ENCODE measurements around the gene SLC9A9. TPM values are rescaled to one million over a fixed set of nuclear protein-coding genes. Genes with fewer than 3 reads are reported as not detected.

Gene SLC9A9
- total RNA-seq, 6 experiments from 2014 or later, result 1.3 to 6.3 (median 3.0) TPM

GRCh38 chr3:143261848-143262247, 586.4 kb downstream of the SLC9A9 start:
- no peak overlapping the region for H3K27ac ChIP-seq
- H3K27me3 ChIP-seq, result no peaks in the 10 kb centered on the region
- H3K4me3 ChIP-seq, result no peak overlapping the region
- TF ChIP-seq CTCF (IDR thresholded peaks at IDR 0.05) (no peak), POLR2A (IDR thresholded peaks at IDR 0.05) (no peak)
- DNase-seq (no peak), ATAC-seq (no peak)
- H3K9me3 ChIP-seq, result no peaks in the 10 kb centered on the region
- H3K36me3 ChIP-seq, result no peaks in the 10 kb centered on the region
- intact Hi-C loops (cut with DNase I), result no loop called here
- no peaks in the 10 kb centered on the region for H3K4me1 ChIP-seq
- 50% methylated on average over 2 of the region's 2 CpGs for WGBS (ENCODE audit: insufficient coverage, low coverage, low lambda C conversion rate, missing lambda C conversion rate)

GRCh38 chr3:143258692-143259091, 589.6 kb downstream of the SLC9A9 start:
- TF ChIP-seq POLR2A (IDR thresholded peaks at IDR 0.05) (no peak), CTCF (IDR thresholded peaks at IDR 0.05) (no peak)
- no peak for DNase-seq
- intact Hi-C loops (cut with DNase I), result no loop called here
- no peak overlapping the region for H3K4me3 ChIP-seq
- no peak overlapping the region for H3K27ac ChIP-seq
- H3K9me3 ChIP-seq, result no peaks in the 10 kb centered on the region
- H3K27me3 ChIP-seq, result no peaks in the 10 kb centered on the region
- H3K4me1 ChIP-seq, result no peaks in the 10 kb centered on the region
- no peak for ATAC-seq
- 94% methylated on average over 3 of the region's 4 CpGs for WGBS (ENCODE audit: insufficient coverage, low coverage, low lambda C conversion rate, missing lambda C conversion rate)
- H3K36me3 ChIP-seq, result no peaks in the 10 kb centered on the region

GRCh38 chr3:143256416-143256815, 591.9 kb downstream of the SLC9A9 start:
- intact Hi-C loops (cut with DNase I), result no loop called here
- H3K36me3 ChIP-seq, result no peaks in the 10 kb centered on the region
- no peak for TF ChIP-seq CTCF (IDR thresholded peaks at IDR 0.05)
- no peak for TF ChIP-seq POLR2A (IDR thresholded peaks at IDR 0.05)
- no peaks in the 10 kb centered on the region for H3K9me3 ChIP-seq
- no peaks in the 10 kb centered on the region for H3K27me3 ChIP-seq
- H3K4me3 ChIP-seq, result no peak overlapping the region
- no peak overlapping the region for H3K27ac ChIP-seq
- no peak for ATAC-seq
- H3K4me1 ChIP-seq, result no peaks in the 10 kb centered on the region
- DNase-seq, result no peak

GRCh38 chr3:143255739-143256138, 592.5 kb downstream of the SLC9A9 start:
- Histone ChIP-seq H3K36me3 (no peaks in the 10 kb centered on the region), H3K4me1 (no peaks in the 10 kb centered on the region), H3K9me3 (no peaks in the 10 kb centered on the region), H3K4me3 (no peak overlapping the region), H3K27ac (no peak overlapping the region), H3K27me3 (no peaks in the 10 kb centered on the region)
- no peak for TF ChIP-seq POLR2A (IDR thresholded peaks at IDR 0.05)
- DNase-seq (no peak), ATAC-seq (no peak)
- intact Hi-C loops (cut with DNase I), result no loop called here

GRCh38 chr3:143252931-143253330, 595.3 kb downstream of the SLC9A9 start:
- Histone ChIP-seq H3K36me3 (no peaks in the 10 kb centered on the region), H3K4me3 (no peak overlapping the region), H3K27me3 (no peaks in the 10 kb centered on the region), H3K9me3 (no peaks in the 10 kb centered on the region), H3K27ac (no peak overlapping the region), H3K4me1 (no peaks in the 10 kb centered on the region)
- 84% methylated on average over 6 of the region's 6 CpGs for WGBS (ENCODE audit: insufficient coverage, low coverage, low lambda C conversion rate, missing lambda C conversion rate)
- intact Hi-C loops (cut with DNase I), result no loop called here
- ATAC-seq, result no peak
- no peak for TF ChIP-seq CTCF (IDR thresholded peaks at IDR 0.05)
- no peak for DNase-seq

All from right lobe of liver (tissue), 6 donors.